DND-41 (cell line): Measurements from ENCODE around the gene CADM2.

Experiments
- EZH2 ChIP-seq: IDR thresholded peaks from 3 replicates; pipeline ENCODE4 v1.6.1; 2012; ENCODE audit warnings: borderline replicate concordance, low read depth, mild to moderate bottlenecking, moderate library complexity, low read length, inconsistent platforms; ENCODE audit not compliant: severe bottlenecking
- TF ChIP-seq, protein P1 (sequence below): IDR thresholded peaks from 2 replicates; pipeline ENCODE4 v1.5.1; 2012; ENCODE audit warnings: borderline replicate concordance, low read length, moderate library complexity, mild to moderate bottlenecking; ENCODE audit not compliant: poor library complexity, severe bottlenecking; ENCODE audit errors: extremely low read depth

- TF ChIP-seq, protein P1, sequence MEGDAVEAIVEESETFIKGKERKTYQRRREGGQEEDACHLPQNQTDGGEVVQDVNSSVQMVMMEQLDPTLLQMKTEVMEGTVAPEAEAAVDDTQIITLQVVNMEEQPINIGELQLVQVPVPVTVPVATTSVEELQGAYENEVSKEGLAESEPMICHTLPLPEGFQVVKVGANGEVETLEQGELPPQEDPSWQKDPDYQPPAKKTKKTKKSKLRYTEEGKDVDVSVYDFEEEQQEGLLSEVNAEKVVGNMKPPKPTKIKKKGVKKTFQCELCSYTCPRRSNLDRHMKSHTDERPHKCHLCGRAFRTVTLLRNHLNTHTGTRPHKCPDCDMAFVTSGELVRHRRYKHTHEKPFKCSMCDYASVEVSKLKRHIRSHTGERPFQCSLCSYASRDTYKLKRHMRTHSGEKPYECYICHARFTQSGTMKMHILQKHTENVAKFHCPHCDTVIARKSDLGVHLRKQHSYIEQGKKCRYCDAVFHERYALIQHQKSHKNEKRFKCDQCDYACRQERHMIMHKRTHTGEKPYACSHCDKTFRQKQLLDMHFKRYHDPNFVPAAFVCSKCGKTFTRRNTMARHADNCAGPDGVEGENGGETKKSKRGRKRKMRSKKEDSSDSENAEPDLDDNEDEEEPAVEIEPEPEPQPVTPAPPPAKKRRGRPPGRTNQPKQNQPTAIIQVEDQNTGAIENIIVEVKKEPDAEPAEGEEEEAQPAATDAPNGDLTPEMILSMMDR: no peak
- TF ChIP-seq EZH2: no peak
Observed at GRCh38 chr3:85785766-85786165, 827.0 kb downstream of the CADM2 start.
